LNCAP (cell line): Measurements from ENCODE around the gene HBE1.

Experiments used
- CTCF ChIP-seq: fragments of 450-650 bp; IDR thresholded peaks from 2 replicates; pipeline ENCODE4 v1.5.1; 2017; ENCODE audit warnings: mild to moderate bottlenecking

The HBE1 gene

GRCh38 chr11:5232821-5233220, 36.9 kb downstream of the HBE1 start:
- TF ChIP-seq CTCF = no peak

- no peak for TF ChIP-seq CTCF
These were observed 37.6 kb downstream of the HBE1 start for GRCh38 chr11:5232176-5232575.

- TF ChIP-seq CTCF = no peak
These were observed 38.6 kb downstream of the HBE1 start for GRCh38 chr11:5231111-5231510.

- no peak for TF ChIP-seq CTCF
These were observed 39.5 kb downstream of the HBE1 start for GRCh38 chr11:5230266-5230665.

GRCh38 chr11:5229796-5230195, 39.9 kb downstream of the HBE1 start:
- no peak for TF ChIP-seq CTCF

GRCh38 chr11:5229356-5229755, 40.4 kb downstream of the HBE1 start:
- TF ChIP-seq CTCF = no peak

GRCh38 chr11:5228124-5228523, 41.6 kb downstream of the HBE1 start:
- TF ChIP-seq CTCF = no peak

- no peak for TF ChIP-seq CTCF
These were observed 42.1 kb downstream of the HBE1 start for GRCh38 chr11:5227681-5228080.
